Natural killer cell treated with Interleukin-12 subunit alpha and Interleukin-12 subunit beta and Interleukin-15 and Interleukin-18, amount 100 ng/mL, for 72 hours (primary cell): ENCODE measurements around the gene GOLGA8F. TPM values are rescaled to one million over a fixed set of nuclear protein-coding genes. Genes with fewer than 3 reads are reported as not detected.
A peak's percentile ranks its signal among the peaks of the same experiment; 100 is the strongest.
"Not testable (repeated sequence)": the region's sequence is repeated elsewhere in the genome, so short reads cannot be mapped to it uniquely, and the experiment has no call there.

ENCODE experiments used
- ATAC-seq, 2 donors: fragments of 150-1000 bp; cut with Tn5 transposase in 1 of 2; sonication (Bioruptor Pico), chemical (Tn5 transposase) in 1 of 2; 2 replicates each; pipeline ENCODE4 v1.10.0; 2021
- DNase-seq: peaks from one replicate; pipeline ENCODE4 v3.0.0; 2022; ENCODE audit warnings: low spot score
- H3K27ac Mint-ChIP-seq, 2 donors: 1 replicate in 1 of 2; 2 replicates in 1 of 2; pipeline ENCODE4 v1.8.0; 2022; ENCODE audit warnings: mixed read lengths in 2 of 2, mild to moderate bottlenecking in 1 of 2, moderate library complexity in 1 of 2
- H3K27me3 Mint-ChIP-seq, 2 donors: 1 replicate in 1 of 2; 2 replicates in 1 of 2; pipeline ENCODE4 v1.8.0; 2022; ENCODE audit warnings: mixed read lengths in 2 of 2
- H3K36me3 Mint-ChIP-seq: one replicate; pipeline ENCODE4 v1.8.0; 2022; ENCODE audit warnings: mixed read lengths
- H3K4me1 Mint-ChIP-seq, 2 donors: 1 replicate in 1 of 2; 2 replicates in 1 of 2; pipeline ENCODE4 v1.8.0; 2022; ENCODE audit warnings: low read depth in 2 of 2, mixed read lengths in 2 of 2, mild to moderate bottlenecking in 1 of 2
- H3K4me3 Mint-ChIP-seq: one replicate; pipeline ENCODE4 v1.8.0; 2022; ENCODE audit warnings: mixed read lengths
- H3K9me3 Mint-ChIP-seq: 2 replicates; pipeline ENCODE4 v1.8.0; 2022; ENCODE audit warnings: mixed read lengths
- total RNA-seq, 2 donors: library from RNA; stranded (reverse); gene quantifications; one replicate each; pipeline ENCODE4 v1.2.3, GENCODE V29; 2022

The GOLGA8F gene, protein sequence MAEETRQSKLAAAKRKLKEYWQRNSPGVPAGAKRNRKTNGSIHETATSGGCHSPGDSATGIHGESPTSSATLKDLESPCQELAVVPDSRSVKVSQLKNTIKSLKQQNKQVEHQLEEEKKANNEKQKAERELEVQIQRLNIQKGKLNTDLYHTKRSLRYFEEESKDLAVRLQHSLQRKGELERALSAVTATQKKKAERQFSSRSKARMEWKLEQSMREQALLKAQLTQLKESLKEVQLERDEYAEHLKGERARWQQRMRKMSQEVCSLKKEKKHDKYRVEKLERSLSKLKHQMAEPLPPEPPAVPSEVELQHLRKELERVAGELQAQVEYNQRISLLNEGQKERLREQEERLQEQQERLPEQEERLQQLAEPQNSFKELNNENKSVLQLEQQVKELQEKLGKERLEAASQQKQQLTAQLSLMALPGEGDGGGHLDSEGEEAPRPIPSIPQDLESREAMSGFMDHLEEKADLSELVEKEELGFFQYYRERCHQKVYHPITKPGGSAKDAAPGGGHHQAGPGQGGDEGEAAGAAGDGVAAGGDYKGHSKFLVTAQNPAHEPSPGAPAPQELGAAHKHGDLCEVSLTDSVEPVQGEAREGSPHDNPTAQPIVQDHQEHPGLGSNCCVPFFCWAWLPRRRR
- total RNA-seq = not detected

DNA sequence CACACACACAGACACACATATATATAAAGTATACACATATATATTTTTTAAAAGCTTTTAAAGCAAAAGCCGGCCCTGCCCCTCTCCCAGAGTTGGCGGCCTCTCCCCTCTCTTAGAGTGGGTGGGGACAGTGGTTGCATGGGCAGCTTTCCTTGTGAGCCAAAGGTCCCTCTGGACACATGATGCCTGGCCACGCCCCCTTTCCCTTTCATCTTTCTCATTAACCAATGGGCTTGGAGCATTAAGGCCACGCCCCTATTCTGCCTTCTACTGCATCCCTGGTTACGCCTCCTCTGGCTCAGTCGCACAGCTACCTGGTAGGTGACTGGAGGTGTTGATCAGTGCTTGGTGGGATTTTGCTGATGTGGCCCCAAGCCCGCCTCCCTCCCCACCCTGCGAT, at the start of gene GOLGA8F:
Gene GOLGA8F, plus strand, starts transcription at position 301 of the 400 bp plus-strand sequence. Its CDS starts 98 bp downstream, at position 399.
- not testable (repeated sequence) for H3K27me3 Mint-ChIP-seq, H3K9me3 Mint-ChIP-seq, H3K4me3 Mint-ChIP-seq, H3K27ac Mint-ChIP-seq, DNase-seq, H3K36me3 Mint-ChIP-seq, H3K4me1 Mint-ChIP-seq, ATAC-seq

DNA sequence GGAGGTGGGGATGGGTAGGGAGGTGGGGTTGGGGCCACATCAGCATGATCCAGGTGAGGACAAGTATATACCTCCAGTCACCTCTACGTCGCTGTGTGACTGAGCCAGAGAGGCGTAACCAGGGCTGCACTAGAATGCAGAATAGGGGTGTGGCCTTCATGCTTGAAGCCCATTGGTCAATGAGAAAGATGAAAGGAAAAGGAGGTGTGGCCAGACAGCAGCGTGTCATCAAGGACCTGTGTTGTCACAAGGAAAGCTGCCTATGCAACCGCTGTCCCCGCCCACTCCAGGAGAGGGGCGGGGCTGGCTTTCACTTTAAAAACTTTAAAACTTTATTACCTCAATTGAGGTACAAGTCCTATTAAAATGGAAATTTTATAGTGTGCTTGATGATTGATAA, 20.5 kb upstream of the GOLGA8F start, which contains the start of gene GOLGA6L24:
Gene GOLGA6L24, minus strand, starts transcription at position 101 of the 400 bp plus-strand sequence. Its CDS starts 61 bp downstream, at position 40.
- H3K36me3 Mint-ChIP-seq, H3K27me3 Mint-ChIP-seq, H3K4me1 Mint-ChIP-seq, H3K9me3 Mint-ChIP-seq, DNase-seq, H3K4me3 Mint-ChIP-seq, H3K27ac Mint-ChIP-seq, ATAC-seq: not testable (repeated sequence)

DNA sequence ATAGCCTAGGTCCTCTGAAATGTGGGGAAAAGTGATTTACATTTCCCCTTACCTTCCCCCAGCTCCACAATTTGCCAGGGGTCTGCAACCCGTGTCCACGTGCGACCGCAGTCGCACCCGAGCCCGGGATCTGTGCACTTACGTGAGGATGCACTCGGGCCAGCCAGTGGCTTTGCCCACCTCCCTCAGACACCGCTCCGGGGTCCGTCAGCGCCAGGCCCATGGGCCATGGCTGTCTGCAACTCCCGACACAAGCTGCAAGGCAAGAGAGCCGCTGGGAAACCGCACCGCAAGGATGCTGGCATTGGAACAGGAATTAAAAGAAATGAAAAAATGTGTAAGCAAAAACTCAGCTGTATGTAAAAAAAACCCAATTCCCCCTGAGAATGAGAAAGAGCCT, 13.0 kb upstream of the GOLGA8F start:
- H3K9me3 Mint-ChIP-seq, H3K27me3 Mint-ChIP-seq, H3K36me3 Mint-ChIP-seq, H3K27ac Mint-ChIP-seq, ATAC-seq, H3K4me3 Mint-ChIP-seq, H3K4me1 Mint-ChIP-seq: not testable (repeated sequence)
- DNase-seq = peak; percentile 56

DNA sequence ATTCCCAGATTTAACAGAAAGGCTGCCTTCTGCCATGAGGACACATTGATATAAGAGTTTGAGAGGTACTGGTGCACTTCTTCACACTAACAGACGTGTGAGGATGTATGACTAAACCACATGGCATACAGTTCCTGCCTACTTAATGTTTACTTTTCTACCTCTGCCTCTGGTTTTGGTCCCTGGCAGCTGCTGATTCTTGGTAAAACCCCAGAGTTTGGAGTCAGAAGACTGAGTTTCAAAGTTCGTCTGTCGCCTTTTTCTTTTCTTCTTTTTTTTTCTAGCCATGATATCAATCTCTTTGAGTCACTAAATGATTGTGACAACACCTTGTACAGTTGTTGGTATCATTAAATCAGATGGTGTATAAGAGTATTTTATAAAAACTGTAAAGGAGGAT, 1.6 kb downstream of the GOLGA8F start:
- H3K27ac Mint-ChIP-seq, DNase-seq, H3K27me3 Mint-ChIP-seq, H3K4me3 Mint-ChIP-seq, H3K36me3 Mint-ChIP-seq, H3K9me3 Mint-ChIP-seq, H3K4me1 Mint-ChIP-seq, ATAC-seq: not testable (repeated sequence)

DNA sequence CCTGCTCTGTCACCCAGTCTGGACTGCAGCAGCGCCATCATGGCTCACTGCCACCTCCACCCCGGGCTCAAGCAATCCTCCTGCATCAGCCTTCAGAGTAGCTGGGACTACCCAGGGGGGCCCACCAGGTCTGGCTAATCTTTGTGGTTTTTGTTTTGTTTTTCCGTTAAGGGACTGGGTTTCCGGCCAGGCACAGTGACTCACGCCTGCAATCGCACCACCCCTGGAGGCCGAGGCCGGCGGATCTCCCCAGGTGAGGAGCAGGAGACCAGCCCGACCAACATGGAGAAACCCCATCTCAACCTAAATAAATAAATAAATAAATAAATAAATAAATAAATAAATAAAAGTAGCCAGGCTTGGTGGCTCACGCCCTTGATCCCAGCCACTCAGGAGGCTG, 17.6 kb downstream of the GOLGA8F start:
- not testable (repeated sequence) for H3K36me3 Mint-ChIP-seq, H3K27me3 Mint-ChIP-seq, ATAC-seq, H3K4me1 Mint-ChIP-seq, H3K9me3 Mint-ChIP-seq, H3K27ac Mint-ChIP-seq, H3K4me3 Mint-ChIP-seq, DNase-seq

DNA sequence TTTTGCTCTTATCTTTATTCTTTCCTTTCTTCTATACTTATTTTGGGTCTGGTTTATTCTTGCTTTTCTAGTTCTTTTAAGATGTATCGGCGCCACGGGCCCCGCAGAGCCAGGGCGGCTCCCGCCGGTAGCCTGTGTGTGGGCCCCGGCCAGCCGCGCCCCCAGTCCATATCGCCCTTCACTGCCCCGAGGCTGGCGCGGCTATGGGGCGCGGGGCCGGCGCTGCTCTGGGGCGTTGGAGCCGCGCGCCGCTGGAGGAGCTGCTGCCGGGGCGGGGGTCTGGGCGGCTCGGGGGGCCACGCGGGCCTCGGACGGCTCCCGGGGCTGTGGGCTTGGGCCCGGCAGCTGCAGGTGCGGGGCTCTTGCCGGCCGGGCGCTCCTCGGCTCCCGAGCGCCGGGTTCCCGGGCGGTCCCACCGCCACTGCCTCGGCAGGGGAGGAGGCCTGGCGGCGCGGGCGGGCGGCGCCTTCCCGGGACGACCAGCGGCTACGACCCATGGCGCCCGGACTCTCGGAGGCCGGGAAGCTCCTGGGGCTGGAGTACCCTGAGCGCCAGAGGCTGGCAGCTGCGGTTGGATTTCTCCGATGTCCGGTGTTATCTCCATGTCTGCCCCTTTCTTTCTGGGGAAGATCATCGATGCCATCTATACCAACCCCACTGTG, 24.4 kb downstream of the GOLGA8F start:
- H3K4me1 Mint-ChIP-seq, H3K9me3 Mint-ChIP-seq, H3K36me3 Mint-ChIP-seq, H3K27ac Mint-ChIP-seq, H3K4me3 Mint-ChIP-seq, H3K27me3 Mint-ChIP-seq, DNase-seq: not testable (repeated sequence)
- ATAC-seq = peak; percentile 49 to 60

DNA sequence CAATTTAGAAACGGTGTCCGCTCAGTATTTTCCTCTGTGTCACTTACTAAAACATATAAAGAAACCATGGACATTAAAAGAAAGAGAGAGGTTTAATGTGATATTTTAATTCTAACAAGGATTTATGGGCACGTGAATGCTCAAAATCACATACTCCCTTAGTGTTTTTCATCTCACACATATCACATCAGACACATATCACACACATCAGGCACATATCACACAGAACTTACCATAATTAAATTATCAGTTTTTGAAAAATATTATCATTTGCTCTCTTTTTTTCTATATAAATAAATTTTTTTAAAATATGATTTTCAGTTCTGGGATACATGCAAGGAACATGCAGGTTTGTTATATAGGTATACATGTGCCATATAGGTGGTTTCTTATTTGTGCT, 42.0 kb downstream of the GOLGA8F start:
- not testable (repeated sequence) for DNase-seq, H3K27me3 Mint-ChIP-seq, H3K27ac Mint-ChIP-seq, H3K4me3 Mint-ChIP-seq, H3K9me3 Mint-ChIP-seq, H3K36me3 Mint-ChIP-seq, H3K4me1 Mint-ChIP-seq
- peak in 1 of 2 donors; percentile 53 for ATAC-seq

DNA sequence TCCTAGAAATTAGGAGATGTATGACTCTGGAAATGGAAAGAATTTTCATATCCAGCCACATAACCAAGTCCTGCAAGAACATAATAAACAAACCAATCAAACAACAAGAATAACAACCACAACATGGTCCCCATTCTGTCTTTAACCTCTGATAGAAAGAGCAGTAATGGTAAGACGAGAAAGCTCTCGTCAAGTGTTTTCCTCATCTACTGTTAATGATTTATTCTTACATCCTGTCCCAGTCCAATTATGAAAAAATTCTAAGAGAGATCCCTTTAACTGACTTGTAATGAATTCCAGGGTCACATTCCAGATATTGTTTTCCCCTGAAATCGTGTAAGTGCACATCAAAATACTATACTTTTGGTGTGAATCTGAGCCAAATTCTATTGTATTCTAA, 57.1 kb downstream of the GOLGA8F start:
- not testable (repeated sequence) for ATAC-seq, H3K36me3 Mint-ChIP-seq, H3K27me3 Mint-ChIP-seq, H3K4me1 Mint-ChIP-seq, H3K27ac Mint-ChIP-seq, DNase-seq, H3K4me3 Mint-ChIP-seq, H3K9me3 Mint-ChIP-seq

Other genes with a start within 250 kb of the GOLGA8F start
- gene HERC2, start 56.5 kb upstream of the GOLGA8F start, total RNA-seq = 10 to 100 TPM; 42.7 to 95.8 TPM
- not detected for gene GOLGA6L24, start 20.6 kb upstream of the GOLGA8F start, total RNA-seq
- not detected for gene GOLGA8G, start 154.3 kb downstream of the GOLGA8F start, total RNA-seq
- gene GOLGA6L25, start 174.9 kb downstream of the GOLGA8F start, total RNA-seq = not detected